GM21576 (cell line): ENCODE results near the gene IMMP2L.

Source experiments
- ATAC-seq: cut with Tn5 transposase; IDR thresholded peaks from one replicate; pipeline ENCODE4 v1.9.1; 2021; ENCODE audit warnings: mild to moderate bottlenecking, moderate library complexity; ENCODE audit not compliant: unreplicated experiment

IMMP2L gene

DNA sequence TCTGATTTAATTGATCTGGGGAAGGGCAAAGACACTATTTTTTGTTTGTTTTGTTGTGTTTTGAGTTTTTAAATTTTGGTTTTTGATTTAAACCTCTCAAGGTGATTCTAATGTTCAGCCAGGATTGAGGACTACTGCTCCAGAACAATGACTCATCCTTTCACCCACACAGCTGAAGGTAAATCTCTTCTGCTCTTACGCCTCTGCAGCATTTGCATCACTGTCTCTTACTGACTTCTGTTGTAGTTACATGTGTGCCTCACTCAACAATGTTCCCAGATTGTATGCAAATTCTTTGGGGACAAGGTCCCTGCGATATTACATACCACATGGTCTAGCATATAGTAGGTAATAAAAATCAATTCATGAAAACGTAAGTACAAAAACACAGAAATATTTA, 938.9 kb downstream of the IMMP2L start:
- no peak for ATAC-seq

DNA sequence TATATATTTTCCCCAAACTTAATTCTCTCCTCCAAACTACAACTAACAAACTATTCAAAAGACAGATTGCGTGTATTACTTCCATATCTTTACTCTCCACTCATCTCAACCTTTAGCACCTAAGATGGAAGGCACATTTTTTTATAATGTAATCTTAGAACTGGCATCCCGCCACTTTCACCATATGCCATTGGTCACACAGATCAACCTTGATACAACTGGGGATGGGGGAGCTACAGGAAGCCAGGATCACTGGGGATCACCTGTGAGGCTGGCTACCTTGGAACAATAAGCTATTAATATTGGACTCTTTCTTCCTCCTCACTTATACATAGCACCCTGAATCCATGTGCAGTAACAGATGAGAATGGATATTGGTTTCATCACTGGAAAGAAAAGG, 941.0 kb downstream of the IMMP2L start:
- ATAC-seq, result no peak

DNA sequence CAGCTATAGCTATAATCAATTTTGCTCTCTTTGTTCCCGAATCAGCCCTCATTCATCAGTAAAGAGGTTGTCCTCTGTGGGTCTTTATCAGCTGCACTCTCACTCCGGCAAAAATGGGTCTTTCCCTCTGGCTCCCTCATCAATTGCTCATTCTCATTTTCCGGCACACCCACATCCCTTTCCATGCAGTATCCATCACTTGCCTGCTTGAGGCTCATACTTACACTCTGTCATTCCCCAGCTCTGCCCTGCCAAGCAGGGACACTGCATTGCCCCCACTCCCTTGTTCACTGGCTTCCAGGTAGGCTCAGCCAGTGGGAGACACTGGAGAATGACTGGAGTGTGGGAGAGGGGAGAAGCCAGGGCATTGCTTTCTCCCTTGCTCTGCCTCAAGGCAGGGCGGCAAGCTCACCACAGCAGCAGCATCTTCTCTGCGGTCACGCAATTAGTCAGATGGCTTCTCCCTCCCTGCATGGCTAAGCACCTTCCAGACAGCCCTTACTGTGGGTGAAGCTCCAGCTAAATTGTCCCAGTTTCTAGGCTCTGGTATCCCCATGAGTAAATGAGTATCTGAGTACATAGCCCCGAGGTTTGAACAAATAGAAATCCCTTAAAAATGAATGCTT, 942.1 kb downstream of the IMMP2L start:
- no peak for ATAC-seq
